Measurements from ENCODE around the gene FZD4.
"Not testable (repeated sequence)": the region's sequence is repeated elsewhere in the genome, so short reads cannot be mapped to it uniquely, and the experiment has no call there.

FZD4 gene

GRCh38 chr11:86918973-86919372 is 36.2 kb downstream of the FZD4 start:
- no peak overlapping the region for H3K4me3 ChIP-seq (ENCODE audit: low read depth, low read length)
- TF ChIP-seq CTCF (IDR thresholded peaks at IDR 0.05; ENCODE audit: low read depth, low read length) (no peak), MYC (IDR thresholded peaks at IDR 0.05; ENCODE audit: low read depth, low read length) (no peak), POLR2A (IDR thresholded peaks at IDR 0.05; ENCODE audit: extremely low read depth, insufficient read length) (no peak)
- TF ChIP-seq, protein P1, sequence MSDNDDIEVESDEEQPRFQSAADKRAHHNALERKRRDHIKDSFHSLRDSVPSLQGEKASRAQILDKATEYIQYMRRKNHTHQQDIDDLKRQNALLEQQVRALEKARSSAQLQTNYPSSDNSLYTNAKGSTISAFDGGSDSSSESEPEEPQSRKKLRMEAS (IDR thresholded peaks at IDR 0.05; ENCODE audit: low read depth, low read length), result no peak
- no peak for DNase-seq (ENCODE audit: low read depth)

GRCh38 chr11:86918496-86918895 is 36.7 kb downstream of the FZD4 start:
- no peak for DNase-seq (ENCODE audit: low read depth)
- no peak overlapping the region for H3K4me3 ChIP-seq (ENCODE audit: low read depth, low read length)
- TF ChIP-seq POLR2A (IDR thresholded peaks at IDR 0.05; ENCODE audit: extremely low read depth, insufficient read length) (no peak), CTCF (IDR thresholded peaks at IDR 0.05; ENCODE audit: low read depth, low read length) (no peak), MYC (IDR thresholded peaks at IDR 0.05; ENCODE audit: low read depth, low read length) (no peak)
- TF ChIP-seq, protein P1 (IDR thresholded peaks at IDR 0.05; ENCODE audit: low read depth, low read length), result no peak

- TF ChIP-seq, protein P1 (IDR thresholded peaks at IDR 0.05; ENCODE audit: low read depth, low read length), result no peak
- TF ChIP-seq CTCF (IDR thresholded peaks at IDR 0.05; ENCODE audit: low read depth, low read length), result no peak
- TF ChIP-seq POLR2A (IDR thresholded peaks at IDR 0.05; ENCODE audit: extremely low read depth, insufficient read length), result no peak
- no peak for TF ChIP-seq MYC (IDR thresholded peaks at IDR 0.05; ENCODE audit: low read depth, low read length)
- H3K4me3 ChIP-seq (ENCODE audit: low read depth, low read length), result no peak overlapping the region
Measured at GRCh38 chr11:86917589-86917988, 37.6 kb downstream of the FZD4 start.

DNA sequence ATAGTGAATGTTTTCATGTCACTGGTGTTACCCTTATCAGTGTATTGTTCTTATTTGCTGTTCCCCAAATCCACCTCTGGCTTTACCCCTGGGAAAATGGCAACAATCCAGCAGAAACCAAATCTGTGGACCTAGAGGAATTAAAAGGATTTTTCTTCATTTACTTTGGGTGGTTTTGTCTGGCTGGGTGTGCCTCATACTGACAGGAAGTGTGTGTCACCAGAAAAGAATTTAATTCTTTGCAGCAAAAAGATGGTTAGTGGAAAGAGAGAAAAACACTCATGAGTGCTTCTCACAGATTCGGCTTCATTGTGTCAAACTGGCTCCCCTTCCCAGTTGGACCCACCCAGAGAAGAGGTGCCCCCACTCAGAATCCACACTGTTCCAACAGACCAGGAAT is 38.9 kb downstream of the FZD4 start:
- TF ChIP-seq MYC (IDR thresholded peaks at IDR 0.05; ENCODE audit: low read depth, low read length) (no peak), CTCF (IDR thresholded peaks at IDR 0.05; ENCODE audit: low read depth, low read length) (no peak), POLR2A (IDR thresholded peaks at IDR 0.05; ENCODE audit: extremely low read depth, insufficient read length) (no peak)
- TF ChIP-seq, protein P1 (IDR thresholded peaks at IDR 0.05; ENCODE audit: low read depth, low read length), result no peak
- no peak for DNase-seq (ENCODE audit: low read depth)
- H3K4me3 ChIP-seq (ENCODE audit: low read depth, low read length), result no peak overlapping the region

More at GRCh38 chr11:86917589-86917988, 37.6 kb downstream of the FZD4 start:
- no peak for DNase-seq (ENCODE audit: low read depth)

GRCh38 chr11:86915850-86916249 is 39.3 kb downstream of the FZD4 start:
- not testable (repeated sequence) for DNase-seq (ENCODE audit: low read depth); H3K4me3 ChIP-seq (ENCODE audit: low read depth, low read length)

- DNase-seq (ENCODE audit: low read depth), result no peak
- no peak overlapping the region for H3K4me3 ChIP-seq (ENCODE audit: low read depth, low read length)
- TF ChIP-seq MYC (IDR thresholded peaks at IDR 0.05; ENCODE audit: low read depth, low read length), result no peak
- no peak for TF ChIP-seq POLR2A (IDR thresholded peaks at IDR 0.05; ENCODE audit: extremely low read depth, insufficient read length)
- TF ChIP-seq CTCF (IDR thresholded peaks at IDR 0.05; ENCODE audit: low read depth, low read length), result no peak
- TF ChIP-seq, protein P1 (IDR thresholded peaks at IDR 0.05; ENCODE audit: low read depth, low read length), result no peak
Measured at GRCh38 chr11:86914865-86915519, 40.2 kb downstream of the FZD4 start.
